Esophagus (tissue), 2 donors: ENCODE results near the gene FBRSL1. TPM values are rescaled to one million over a fixed set of nuclear protein-coding genes. Genes with fewer than 3 reads are reported as not detected.

Source experiments
- H3K27ac ChIP-seq, 2 donors: one replicate each; pipeline ENCODE4 v1.5.1; 2013; ENCODE audit warnings: low read depth in 2 of 2, mild to moderate bottlenecking in 2 of 2, inconsistent platforms in 1 of 2, low read length in 1 of 2, moderate library complexity in 1 of 2
- H3K27me3 ChIP-seq, 2 donors: one replicate each; pipeline ENCODE4 v1.6.1; 2013; ENCODE audit warnings: low read length in 2 of 2, control low read depth in 1 of 2, mild to moderate bottlenecking in 1 of 2; ENCODE audit not compliant: insufficient read depth in 2 of 2, control insufficient read depth in 1 of 2
- H3K36me3 ChIP-seq, 2 donors: one replicate each; pipeline ENCODE4 v1.6.1; 2013; ENCODE audit warnings: low read length in 1 of 2; ENCODE audit not compliant: control insufficient read depth in 2 of 2, insufficient read depth in 2 of 2
- H3K4me1 ChIP-seq, 2 donors: one replicate each; pipeline ENCODE4 v1.6.1; 2013; ENCODE audit warnings: low read length in 1 of 2; ENCODE audit not compliant: control insufficient read depth in 2 of 2, insufficient read depth in 2 of 2
- H3K4me3 ChIP-seq, 2 donors: one replicate each; pipeline ENCODE4 v1.5.1; 2013; ENCODE audit warnings: low read length in 2 of 2, mild to moderate bottlenecking in 2 of 2, low read depth in 1 of 2, moderate library complexity in 1 of 2
- H3K9me3 ChIP-seq, 2 donors: one replicate each; pipeline ENCODE4 v1.6.1; 2013; ENCODE audit warnings: mild to moderate bottlenecking in 2 of 2, low read depth in 1 of 2, low read length in 1 of 2, moderate library complexity in 1 of 2; ENCODE audit not compliant: control insufficient read depth in 2 of 2, insufficient read depth in 1 of 2
- WGBS, 2 donors: extraction: QIAGEN DNeasy Blood & Tissue Kit; methylation state at CpG; one replicate each; pipeline ENCODE4 v1.1.7; 2013; 5-methylcytosine and 5-hydroxymethylcytosine counted together
- polyA plus RNA-seq, 2 donors: library from polyadenylated mRNA; stranded (reverse); fragments of 200-250 nt; gene quantifications; one replicate each; pipeline ENCODE4 v1.2.3, GENCODE V29; 2013
- donor health status: healthy with polysubstance abuse.
- donor health status: Bipolar disorder and iron deficiency.

Gene FBRSL1
- polyA plus RNA-seq, 2 donors, result 15.6 to 17.9 TPM

DNA sequence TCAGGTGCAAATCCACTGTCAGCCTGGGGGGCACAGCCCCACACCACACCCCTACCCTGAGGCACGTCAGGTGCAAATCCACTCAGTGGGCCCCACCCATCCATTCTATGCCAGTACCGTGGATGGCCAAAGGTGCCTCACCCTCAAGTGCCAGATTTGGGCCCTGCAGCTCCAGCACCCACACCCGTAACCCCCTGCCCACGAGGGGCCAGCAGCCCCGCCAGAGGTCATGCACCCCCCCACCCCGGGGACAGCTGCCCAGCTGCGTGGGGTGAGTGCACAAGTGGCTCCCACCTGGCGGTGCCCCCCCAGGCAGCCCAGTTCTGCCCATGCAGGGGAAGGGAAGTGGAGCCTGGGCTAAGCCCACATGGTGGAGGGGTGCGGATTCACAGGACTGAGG is 51.2 kb downstream of the FBRSL1 start:
- Histone ChIP-seq H3K27ac (no peak overlapping the region), H3K27me3 (no peaks in the 10 kb centered on the region), H3K4me3 (no peak overlapping the region), H3K36me3 (peaks cover 0 to 10% of the 10 kb centered on the region in 2 donors), H3K4me1 (peaks cover 0 to 2% of the 10 kb centered on the region in 2 donors), H3K9me3 (peaks cover 0 to 6% of the 10 kb centered on the region in 2 donors)
- WGBS, 2 donors, result 76 to 83% methylated on average over 9 of the region's 9 CpGs

GRCh38 chr12:132541996-132542395 is 52.0 kb downstream of the FBRSL1 start:
- no peaks in the 10 kb centered on the region for H3K27me3 ChIP-seq
- 91 to 94% methylated on average over 20 of the region's 20 CpGs for WGBS, 2 donors
- H3K9me3 ChIP-seq, result no peaks in the 10 kb centered on the region
- no peak overlapping the region for H3K27ac ChIP-seq
- H3K4me1 ChIP-seq, result no peaks in the 10 kb centered on the region
- H3K36me3 ChIP-seq, result peaks cover 0 to 7% of the 10 kb centered on the region in 2 donors
- H3K4me3 ChIP-seq, result no peak overlapping the region

- Histone ChIP-seq H3K36me3 (peaks cover 0 to 3% of the 10 kb centered on the region in 2 donors), H3K27ac (no peak overlapping the region), H3K27me3 (no peaks in the 10 kb centered on the region), H3K4me3 (no peak overlapping the region), H3K4me1 (no peaks in the 10 kb centered on the region), H3K9me3 (no peaks in the 10 kb centered on the region)
- WGBS, 2 donors, result 95% methylated on average over 9 of the region's 9 CpGs
These were observed 52.7 kb downstream of the FBRSL1 start for GRCh38 chr12:132542661-132543060.

DNA sequence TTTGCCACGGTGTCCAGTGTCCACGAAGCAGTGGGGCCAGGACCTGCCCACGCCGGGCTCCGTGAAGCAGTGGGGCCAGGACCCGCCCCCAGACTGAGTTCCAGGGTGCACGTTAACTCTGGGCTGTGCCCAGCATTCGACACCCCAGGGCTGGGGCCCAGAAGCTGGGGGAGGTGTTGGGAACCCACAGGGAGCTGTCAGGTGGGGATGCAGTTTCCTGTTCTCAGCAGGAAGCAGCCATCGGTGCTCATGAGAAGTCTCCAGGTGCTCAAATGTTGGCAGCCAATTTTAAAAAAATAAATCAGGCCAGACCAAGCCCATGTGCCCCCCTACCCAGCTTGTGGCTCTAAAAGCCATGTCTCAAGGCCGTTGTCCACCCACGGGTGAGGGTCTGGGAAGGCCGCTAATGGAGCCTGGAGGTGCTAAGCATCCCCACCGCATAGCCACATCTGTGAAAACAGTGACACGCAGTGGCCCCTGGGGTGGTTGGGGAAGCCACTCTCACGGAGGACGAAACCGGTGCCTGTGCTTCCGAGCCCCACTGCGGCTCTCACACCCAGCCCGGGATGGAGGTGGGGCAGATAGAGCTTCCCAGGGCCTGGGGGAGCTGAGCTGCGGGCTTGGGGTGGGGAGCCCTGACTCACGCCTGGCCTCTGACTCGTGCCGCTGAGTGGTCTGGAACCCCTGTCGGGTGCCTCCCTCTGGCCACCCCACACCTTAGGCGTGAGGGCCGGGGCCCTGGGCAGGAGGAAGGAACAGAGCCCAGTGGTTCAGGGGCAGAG is 53.5 kb downstream of the FBRSL1 start:
- peaks cover 0 to 3% of the 10 kb centered on the region in 2 donors for H3K36me3 ChIP-seq
- no peak overlapping the region for H3K27ac ChIP-seq
- 81 to 88% methylated on average over 25 to 27 of the region's 27 CpGs for WGBS, 2 donors
- H3K27me3 ChIP-seq, result no peaks in the 10 kb centered on the region
- H3K4me1 ChIP-seq, result no peaks in the 10 kb centered on the region
- no peak overlapping the region for H3K4me3 ChIP-seq
- H3K9me3 ChIP-seq, result no peaks in the 10 kb centered on the region

- H3K27me3 ChIP-seq, result no peaks in the 10 kb centered on the region
- H3K9me3 ChIP-seq, result no peaks in the 10 kb centered on the region
- H3K36me3 ChIP-seq, result peaks cover 0 to 4% of the 10 kb centered on the region in 2 donors
- no peak overlapping the region for H3K4me3 ChIP-seq
- no peak overlapping the region for H3K27ac ChIP-seq
- WGBS, 2 donors, result 92 to 93% methylated on average over 12 of the region's 12 CpGs
- no peaks in the 10 kb centered on the region for H3K4me1 ChIP-seq
These were observed 54.1 kb downstream of the FBRSL1 start for GRCh38 chr12:132544080-132544397.

DNA sequence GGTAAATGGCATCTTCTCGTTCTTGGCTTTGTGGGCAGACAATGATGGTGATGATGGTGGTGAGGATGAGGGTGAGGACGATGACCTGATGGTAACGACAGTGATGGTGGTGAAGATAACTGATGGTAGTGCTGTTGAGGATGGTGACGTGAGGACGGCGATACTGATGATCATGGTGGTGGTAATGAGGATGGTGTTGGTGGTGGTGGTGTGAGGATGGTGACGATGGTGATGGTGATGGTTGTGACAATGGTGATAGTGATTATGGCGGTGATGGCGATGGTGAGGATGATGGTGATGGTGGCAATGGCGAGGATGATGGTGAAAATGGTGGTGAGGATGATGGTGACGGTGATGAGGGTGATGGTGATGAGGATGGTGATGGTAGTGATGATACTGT is 54.5 kb downstream of the FBRSL1 start:
- no peaks in the 10 kb centered on the region for H3K9me3 ChIP-seq
- 97% methylated on average over 11 of the region's 11 CpGs for WGBS, 2 donors
- peaks cover 0 to 4% of the 10 kb centered on the region in 2 donors for H3K36me3 ChIP-seq
- no peaks in the 10 kb centered on the region for H3K4me1 ChIP-seq
- H3K27me3 ChIP-seq, result no peaks in the 10 kb centered on the region
- H3K27ac ChIP-seq, result no peak overlapping the region
- H3K4me3 ChIP-seq, result no peak overlapping the region

DNA sequence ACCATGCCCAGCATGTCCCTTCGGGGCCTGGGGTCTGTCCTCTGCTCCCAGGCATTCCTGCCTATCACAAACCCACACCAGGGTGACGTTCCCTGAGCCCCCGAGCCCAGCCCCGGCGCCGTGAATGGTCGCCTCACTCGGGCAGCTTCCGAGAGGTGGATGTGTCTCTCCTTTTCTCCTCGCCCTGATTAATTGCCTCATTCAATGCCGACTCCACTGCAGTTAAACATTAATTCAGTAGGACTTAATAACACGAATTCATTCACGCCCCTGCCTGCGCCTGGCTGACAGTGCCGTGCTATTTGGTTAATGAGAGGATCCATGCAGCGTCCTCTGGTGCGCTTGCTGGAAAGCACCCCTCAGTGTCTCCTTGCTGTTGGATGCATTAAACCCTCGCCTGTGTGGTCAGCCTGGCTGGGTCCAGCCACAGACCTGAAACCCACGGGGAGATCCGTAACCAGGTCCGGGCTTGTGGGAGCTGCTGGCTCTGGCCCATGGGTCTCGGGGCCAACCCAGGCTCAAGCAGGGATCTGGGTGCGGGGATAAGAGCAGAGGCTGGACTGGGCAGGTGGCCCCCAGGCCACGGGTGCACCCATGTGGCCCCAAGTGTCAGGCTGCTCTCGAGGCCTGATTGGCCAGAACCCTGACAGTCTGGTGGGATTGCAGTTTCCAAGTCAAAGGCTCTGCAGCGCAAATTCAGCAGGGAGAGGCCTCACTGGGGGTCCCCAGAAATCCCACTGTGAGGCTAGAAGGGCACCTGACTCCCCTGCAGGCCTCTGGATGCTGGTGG is 55.4 kb downstream of the FBRSL1 start:
- Histone ChIP-seq H3K4me1 (no peaks in the 10 kb centered on the region), H3K9me3 (no peaks in the 10 kb centered on the region), H3K27ac (no peak overlapping the region), H3K36me3 (peaks cover 0 to 4% of the 10 kb centered on the region in 2 donors), H3K4me3 (no peak overlapping the region), H3K27me3 (no peaks in the 10 kb centered on the region)
- 82 to 90% methylated on average over 26 of the region's 26 CpGs for WGBS, 2 donors

DNA sequence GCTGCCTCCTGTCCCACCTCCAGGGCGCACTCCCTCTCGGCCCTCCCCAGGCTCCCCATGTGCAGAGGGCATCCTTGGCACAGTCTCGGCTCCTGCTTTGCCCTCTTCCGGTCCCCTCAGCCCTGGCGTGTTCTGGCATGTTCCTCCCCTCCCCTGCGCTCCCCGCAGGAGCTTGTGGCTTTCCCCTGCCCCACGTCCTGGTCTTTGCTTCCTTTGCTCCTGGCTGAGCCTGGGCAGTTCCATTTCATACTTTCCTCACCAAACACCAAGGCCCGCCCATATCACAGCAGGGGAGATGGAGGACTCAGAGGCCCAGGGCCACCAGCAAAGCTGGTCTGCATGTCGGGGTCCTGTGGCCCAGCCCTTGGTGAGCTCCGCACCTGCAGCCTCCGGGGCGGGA is 56.0 kb downstream of the FBRSL1 start:
- Histone ChIP-seq H3K27me3 (no peaks in the 10 kb centered on the region), H3K9me3 (no peaks in the 10 kb centered on the region), H3K27ac (no peak overlapping the region), H3K4me3 (no peak overlapping the region), H3K4me1 (peaks cover 0 to 3% of the 10 kb centered on the region in 2 donors), H3K36me3 (peaks cover 0 to 4% of the 10 kb centered on the region in 2 donors)
- WGBS, 2 donors, result 84 to 90% methylated on average over 13 of the region's 13 CpGs

DNA sequence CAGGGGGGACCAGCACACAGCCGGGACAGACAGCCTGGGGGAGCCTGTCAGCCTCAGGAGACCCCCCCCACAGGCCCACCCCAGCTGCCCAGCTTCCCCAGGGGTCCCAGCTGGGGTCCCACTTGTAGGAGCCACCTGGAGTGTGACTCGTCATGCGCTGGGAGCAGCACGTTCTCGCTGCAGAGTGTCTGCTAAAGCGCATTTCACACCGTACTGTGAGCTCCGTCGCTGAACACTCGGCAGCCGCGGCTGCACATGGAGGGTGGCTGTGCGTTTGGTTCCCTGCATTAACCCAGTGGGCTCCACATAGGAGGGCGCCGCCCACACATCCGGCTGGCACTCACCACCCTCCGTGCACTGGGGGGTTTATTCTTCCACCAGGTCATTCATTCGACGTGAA is 56.7 kb downstream of the FBRSL1 start:
- Histone ChIP-seq H3K27ac (no peak overlapping the region), H3K9me3 (no peaks in the 10 kb centered on the region), H3K36me3 (peaks cover 0 to 4% of the 10 kb centered on the region in 2 donors), H3K4me1 (peaks cover 0 to 3% of the 10 kb centered on the region in 2 donors), H3K27me3 (no peaks in the 10 kb centered on the region), H3K4me3 (no peak overlapping the region)
- 91 to 92% methylated on average over 19 of the region's 19 CpGs for WGBS, 2 donors
